Kidney epithelial cell (primary cell): ENCODE measurements around the gene NEK11. TPM values are rescaled to one million over a fixed set of nuclear protein-coding genes. Genes with fewer than 3 reads are reported as not detected.

ENCODE experiments used
- DNase-seq: peaks from one replicate; pipeline ENCODE4 v3.0.0-alpha.2; 2010; ENCODE audit warnings: low read depth
- H3K27me3 ChIP-seq: 2 replicates; pipeline ENCODE4 v1.6.0; 2011; ENCODE audit warnings: low read length; ENCODE audit not compliant: control insufficient read depth, insufficient read depth
- H3K36me3 ChIP-seq: 2 replicates; pipeline ENCODE4 v1.5.1; 2011; ENCODE audit warnings: low read length; ENCODE audit not compliant: control insufficient read depth, insufficient read depth
- H3K4me3 ChIP-seq: 2 replicates; pipeline ENCODE4 v1.5.1; 2011; ENCODE audit warnings: low read depth, mild to moderate bottlenecking, control low read depth, low read length
- CTCF ChIP-seq: IDR thresholded peaks from 2 replicates; pipeline ENCODE4 v1.5.1; 2011; ENCODE audit warnings: mild to moderate bottlenecking, moderate library complexity, low read length, control low read depth, inconsistent platforms; ENCODE audit not compliant: insufficient read depth, poor library complexity, severe bottlenecking
- total RNA-seq: library from RNA; depleted of rRNA; stranded (reverse); fragments of >200 nt; gene quantifications from 2 replicates; pipeline ENCODE4 v1.2.3, GENCODE V29; 2015

NEK11 gene
- total RNA-seq, 1 donor from 2014 or later, result 7.6 TPM

GRCh38 chr3:131082246-131082645, 55.6 kb downstream of the NEK11 start:
- no peak for TF ChIP-seq CTCF
- DNase-seq, result no peak
- no peaks in the 10 kb centered on the region for H3K27me3 ChIP-seq
- no peak overlapping the region for H3K4me3 ChIP-seq
- H3K36me3 ChIP-seq, result no peaks in the 10 kb centered on the region

GRCh38 chr3:131082871-131083863, 56.5 kb downstream of the NEK11 start:
- TF ChIP-seq CTCF, result no peak
- no peak for DNase-seq
- H3K27me3 ChIP-seq, result no peaks in the 10 kb centered on the region
- H3K36me3 ChIP-seq, result no peaks in the 10 kb centered on the region
- H3K4me3 ChIP-seq, result no peak overlapping the region

GRCh38 chr3:131091768-131092167, 65.1 kb downstream of the NEK11 start:
- DNase-seq, result no peak
- Histone ChIP-seq H3K27me3 (no peaks in the 10 kb centered on the region), H3K36me3 (no peaks in the 10 kb centered on the region), H3K4me3 (no peak overlapping the region)
- no peak for TF ChIP-seq CTCF

GRCh38 chr3:131107637-131108433, 81.2 kb downstream of the NEK11 start:
- no peak for TF ChIP-seq CTCF
- no peak for DNase-seq
- Histone ChIP-seq H3K36me3 (no peaks in the 10 kb centered on the region), H3K27me3 (no peaks in the 10 kb centered on the region), H3K4me3 (no peak overlapping the region)

GRCh38 chr3:131109156-131109555, 82.5 kb downstream of the NEK11 start:
- DNase-seq, result no peak
- no peaks in the 10 kb centered on the region for H3K36me3 ChIP-seq
- no peaks in the 10 kb centered on the region for H3K27me3 ChIP-seq
- TF ChIP-seq CTCF, result no peak
- no peak overlapping the region for H3K4me3 ChIP-seq
